PC-3 (cell line): ENCODE measurements around the gene TMEM161A. TPM values are rescaled to one million over a fixed set of nuclear protein-coding genes. Genes with fewer than 3 reads are reported as not detected.
"Not testable (repeated sequence)": the region's sequence is repeated elsewhere in the genome, so short reads cannot be mapped to it uniquely, and the experiment has no call there.

Experiments
- ATAC-seq: fragments of 200-7000 bp; cut with Tn5 transposase; 2 replicates; pipeline ENCODE4 v1.9.1; 2020; ENCODE audit warnings: mild to moderate bottlenecking, moderate library complexity
- BruUV-seq: library from RNA; stranded (reverse); fragments of 400-500 nt; replicated peaks from 2 replicates; lab custom pipeline; 2021; lab: Mats Ljungman, UMichigan
- CTCF ChIA-PET: fragments of 300-600 bp; sonication (Branson Sonifier 250); formaldehyde crosslinking; loops from one replicate; lab custom pipeline; 2022; ENCODE audit warnings: antibody characterized with exemption; lab: Charles Lee
- POLR2A ChIA-PET: fragments of 300-600 bp; sonication (Branson Sonifier 250); formaldehyde crosslinking; loops from one replicate; lab custom pipeline; 2022; ENCODE audit warnings: antibody characterized with exemption; ENCODE audit not compliant: unreplicated experiment; lab: Charles Lee
- DNase-seq: peaks from one replicate; pipeline ENCODE4 v3.0.0-alpha.2; 2015
- H2AFZ ChIP-seq: fragments of 300-600 bp; sonication (generic); 2 replicates; pipeline ENCODE4 v1.6.0; 2016; ENCODE audit warnings: antibody characterized with exemption, low read length
- H3F3A ChIP-seq: fragments of 300-600 bp; sonication (generic); one replicate; pipeline ENCODE4 v1.6.0; 2017; ENCODE audit warnings: antibody characterized with exemption, low read length, control low read depth, mild to moderate bottlenecking; ENCODE audit not compliant: unreplicated experiment
- H3K27ac ChIP-seq: fragments of 300-600 bp; sonication (generic); 2 replicates; pipeline ENCODE4 v1.5.1; 2016; ENCODE audit warnings: mild to moderate bottlenecking, low read length
- H3K27me3 ChIP-seq: fragments of 300-600 bp; sonication (generic); 2 replicates; pipeline ENCODE4 v1.6.1; 2016; ENCODE audit warnings: low read length, mixed read lengths
- H3K36me3 ChIP-seq: fragments of 300-600 bp; sonication (generic); 2 replicates; pipeline ENCODE4 v1.6.1; 2016; ENCODE audit warnings: low read depth, mixed run types, low read length, mixed read lengths
- H3K4me1 ChIP-seq: fragments of 300-600 bp; sonication (generic); 2 replicates; pipeline ENCODE4 v1.5.1; 2016; ENCODE audit warnings: low read length; ENCODE audit not compliant: insufficient read depth
- H3K4me2 ChIP-seq: fragments of 300-600 bp; sonication (generic); 2 replicates; pipeline ENCODE4 v1.6.0; 2016; ENCODE audit warnings: low read length
- H3K4me3 ChIP-seq: fragments of 300-600 bp; sonication (generic); 2 replicates; pipeline ENCODE4 v1.5.1; 2016; ENCODE audit warnings: mild to moderate bottlenecking, low read length, mixed read lengths
- H3K79me2 ChIP-seq: fragments of 300-600 bp; sonication (generic); 2 replicates; pipeline ENCODE4 v1.6.1; 2017; ENCODE audit warnings: low read length, mixed read lengths
- H3K9ac ChIP-seq: fragments of 300-600 bp; sonication (generic); 2 replicates; pipeline ENCODE4 v1.6.0; 2016; ENCODE audit warnings: mild to moderate bottlenecking, low read length
- H3K9me2 ChIP-seq: fragments of 300-600 bp; sonication (generic); replicated peaks from 2 replicates; pipeline ENCODE4 v1.6.1; 2016; ENCODE audit warnings: mixed run types, low read length, mixed read lengths
- H3K9me3 ChIP-seq: fragments of 300-600 bp; sonication (generic); 2 replicates; pipeline ENCODE4 v1.6.1; 2016; ENCODE audit warnings: low read length, mixed read lengths
- H4K20me1 ChIP-seq: fragments of 300-600 bp; sonication (generic); 2 replicates; pipeline ENCODE4 v1.6.1; 2016; ENCODE audit warnings: low read length, mixed read lengths
- EZH2 ChIP-seq: fragments of 300-600 bp; sonication (generic); IDR thresholded peaks from one replicate; pipeline ENCODE4 v1.6.1; 2017; ENCODE audit warnings: antibody characterized with exemption, mild to moderate bottlenecking, low read length; ENCODE audit not compliant: unreplicated experiment
- EZH2phosphoT487 ChIP-seq: fragments of 300-600 bp; sonication (generic); IDR thresholded peaks from 2 replicates; pipeline ENCODE4 v1.6.1; 2018; ENCODE audit warnings: mild to moderate bottlenecking, antibody characterized with exemption, low read length, borderline replicate concordance
- intact Hi-C: fragments of 100-400 bp; cut with micrococcal nuclease; formaldehyde crosslinking; loops from 2 replicates; pipeline ENCODE4 v1.9.0; 2023
- total RNA-seq: library from RNA; depleted of rRNA; stranded (reverse); fragments of >200 nt; gene quantifications from 2 replicates; pipeline ENCODE4 v1.2.3, GENCODE V29; 2014
- TF ChIP-seq, protein P1 (sequence below): fragments of 300-600 bp; sonication (generic); conservative IDR thresholded peaks from 2 replicates; pipeline ENCODE4 v1.5.1; 2017; ENCODE audit warnings: antibody characterized with exemption, low read depth, mild to moderate bottlenecking, low read length

TMEM161A gene
- total RNA-seq, 1 experiment from 2014 or later, result 49.9 TPM

DNA sequence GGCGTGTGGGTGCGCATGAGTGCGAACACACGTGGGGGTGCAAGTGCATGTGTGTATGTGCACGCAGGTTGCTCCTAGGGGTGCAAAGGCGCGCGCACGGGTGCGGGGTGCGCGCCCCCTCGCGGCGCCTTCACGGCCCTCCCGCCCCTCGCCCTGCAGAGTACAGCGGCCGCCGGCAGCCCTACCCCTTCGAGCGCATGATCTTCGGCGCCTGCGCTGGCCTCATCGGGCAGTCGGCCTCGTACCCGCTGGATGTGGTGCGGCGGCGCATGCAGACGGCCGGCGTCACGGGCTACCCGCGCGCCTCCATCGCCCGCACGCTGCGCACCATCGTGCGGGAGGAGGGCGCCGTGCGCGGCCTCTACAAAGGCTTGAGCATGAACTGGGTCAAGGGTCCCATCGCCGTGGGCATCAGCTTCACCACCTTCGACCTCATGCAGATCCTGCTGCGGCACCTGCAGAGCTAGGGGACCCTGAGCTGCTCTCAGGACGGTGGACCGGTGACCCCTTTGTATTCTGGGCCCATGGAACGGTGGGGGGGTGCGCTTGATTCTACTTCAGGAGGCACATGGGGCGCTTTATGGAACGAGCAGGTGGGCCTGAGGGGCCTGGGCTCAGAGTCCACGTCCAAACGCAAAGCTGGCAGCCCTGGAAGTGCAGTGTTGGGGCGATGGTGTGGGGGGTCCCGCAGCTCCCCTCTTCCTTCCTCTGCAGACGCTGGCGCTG lies 27.7 kb downstream of the TMEM161A start:
- Histone ChIP-seq H3K4me2 (no peak overlapping the region), H3K9me2 (no peaks in the 10 kb centered on the region), H3F3A (no peaks in the 10 kb centered on the region), H3K36me3 (no peaks in the 10 kb centered on the region), H3K4me3 (no peak overlapping the region), H3K27ac (no peak overlapping the region), H3K27me3 (no peaks in the 10 kb centered on the region), H3K4me1 (no peaks in the 10 kb centered on the region), H4K20me1 (no peaks in the 10 kb centered on the region), H3K9me3 (no peaks in the 10 kb centered on the region), H3K9ac (no peak overlapping the region), H2AFZ (no peak overlapping the region), H3K79me2 (no peaks in the 10 kb centered on the region)
- ChIA-PET POLR2A (no interaction called here), CTCF (no interaction called here)
- intact Hi-C loops, result no loop called here
- ATAC-seq (no peak), DNase-seq (no peak)
- TF ChIP-seq, protein P1, sequence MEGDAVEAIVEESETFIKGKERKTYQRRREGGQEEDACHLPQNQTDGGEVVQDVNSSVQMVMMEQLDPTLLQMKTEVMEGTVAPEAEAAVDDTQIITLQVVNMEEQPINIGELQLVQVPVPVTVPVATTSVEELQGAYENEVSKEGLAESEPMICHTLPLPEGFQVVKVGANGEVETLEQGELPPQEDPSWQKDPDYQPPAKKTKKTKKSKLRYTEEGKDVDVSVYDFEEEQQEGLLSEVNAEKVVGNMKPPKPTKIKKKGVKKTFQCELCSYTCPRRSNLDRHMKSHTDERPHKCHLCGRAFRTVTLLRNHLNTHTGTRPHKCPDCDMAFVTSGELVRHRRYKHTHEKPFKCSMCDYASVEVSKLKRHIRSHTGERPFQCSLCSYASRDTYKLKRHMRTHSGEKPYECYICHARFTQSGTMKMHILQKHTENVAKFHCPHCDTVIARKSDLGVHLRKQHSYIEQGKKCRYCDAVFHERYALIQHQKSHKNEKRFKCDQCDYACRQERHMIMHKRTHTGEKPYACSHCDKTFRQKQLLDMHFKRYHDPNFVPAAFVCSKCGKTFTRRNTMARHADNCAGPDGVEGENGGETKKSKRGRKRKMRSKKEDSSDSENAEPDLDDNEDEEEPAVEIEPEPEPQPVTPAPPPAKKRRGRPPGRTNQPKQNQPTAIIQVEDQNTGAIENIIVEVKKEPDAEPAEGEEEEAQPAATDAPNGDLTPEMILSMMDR, result no peak
- no peak for TF ChIP-seq EZH2
- TF ChIP-seq EZH2phosphoT487, result no peak
- no TSS peak for BruUV-seq

DNA sequence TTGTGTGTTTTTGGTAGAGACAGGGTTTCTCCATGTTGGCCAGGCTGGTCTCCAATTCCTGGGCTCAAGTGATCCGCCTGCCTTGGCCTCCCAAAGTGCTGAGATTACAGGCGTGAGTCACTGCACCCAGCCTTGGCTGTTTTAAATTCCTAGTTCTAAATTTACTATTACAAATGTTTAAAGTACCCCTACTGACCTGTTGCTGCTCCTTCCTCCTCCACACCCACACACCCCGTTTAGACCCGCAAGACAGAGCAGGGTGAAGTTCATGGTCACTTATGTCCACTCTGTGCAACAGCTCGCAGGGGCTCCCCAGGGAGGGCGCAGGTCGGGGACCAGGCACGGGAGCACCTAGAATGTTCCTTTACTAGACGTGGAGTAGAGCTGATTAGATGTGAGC lies 28.7 kb downstream of the TMEM161A start:
- Histone ChIP-seq H3K36me3 (no peaks in the 10 kb centered on the region), H3K9ac (no peak overlapping the region), H3K4me3 (no peak overlapping the region), H3K4me1 (no peaks in the 10 kb centered on the region), H3F3A (no peaks in the 10 kb centered on the region), H2AFZ (no peak overlapping the region), H3K9me2 (no peaks in the 10 kb centered on the region), H3K27me3 (no peaks in the 10 kb centered on the region), H4K20me1 (no peaks in the 10 kb centered on the region), H3K79me2 (no peaks in the 10 kb centered on the region), H3K4me2 (no peak overlapping the region), H3K9me3 (no peaks in the 10 kb centered on the region), H3K27ac (no peak overlapping the region)
- CTCF ChIA-PET, result no interaction called here
- ATAC-seq (no peak), DNase-seq (no peak)
- POLR2A ChIA-PET, result no interaction called here
- no TSS peak for BruUV-seq
- TF ChIP-seq EZH2phosphoT487, result no peak
- TF ChIP-seq, protein P1, result no peak
- no peak for TF ChIP-seq EZH2
- intact Hi-C loops, result no loop called here

DNA sequence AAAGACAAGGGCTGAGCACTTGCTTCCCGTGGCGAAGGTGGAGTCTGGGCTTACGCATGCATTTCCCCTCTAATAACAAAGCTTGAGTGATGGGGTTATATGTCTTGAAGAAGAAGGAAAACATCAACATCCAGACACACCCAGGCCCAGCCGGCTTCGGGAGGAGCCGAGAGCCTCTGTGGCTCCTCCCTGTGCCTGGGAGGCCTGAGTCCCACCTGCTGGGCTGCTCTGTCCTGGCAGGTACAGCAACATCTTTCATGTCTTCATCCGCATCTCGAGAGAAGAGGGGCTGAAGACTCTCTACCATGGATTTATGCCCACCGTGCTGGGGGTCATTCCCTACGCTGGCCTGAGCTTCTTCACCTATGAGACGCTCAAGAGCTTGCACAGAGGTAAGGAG lies 30.6 kb downstream of the TMEM161A start:
- no TSS peak for BruUV-seq
- no peaks in the 10 kb centered on the region for H3K27me3 ChIP-seq
- no peak overlapping the region for H3K9ac ChIP-seq
- no peak overlapping the region for H3K27ac ChIP-seq
- H3K4me1 ChIP-seq, result no peaks in the 10 kb centered on the region
- H3K36me3 ChIP-seq, result no peaks in the 10 kb centered on the region
- no peaks in the 10 kb centered on the region for H4K20me1 ChIP-seq
- DNase-seq (no peak), ATAC-seq (no peak)
- H3K4me2 ChIP-seq, result no peak overlapping the region
- no peaks in the 10 kb centered on the region for H3F3A ChIP-seq
- no peak overlapping the region for H2AFZ ChIP-seq
- no peaks in the 10 kb centered on the region for H3K79me2 ChIP-seq
- ChIA-PET POLR2A (no interaction called here), CTCF (no interaction called here)
- TF ChIP-seq EZH2, result no peak
- TF ChIP-seq EZH2phosphoT487, result no peak
- TF ChIP-seq, protein P1, result no peak
- H3K9me2 ChIP-seq, result no peaks in the 10 kb centered on the region
- H3K4me3 ChIP-seq, result no peak overlapping the region
- no peaks in the 10 kb centered on the region for H3K9me3 ChIP-seq
- intact Hi-C loops, result no loop called here

DNA sequence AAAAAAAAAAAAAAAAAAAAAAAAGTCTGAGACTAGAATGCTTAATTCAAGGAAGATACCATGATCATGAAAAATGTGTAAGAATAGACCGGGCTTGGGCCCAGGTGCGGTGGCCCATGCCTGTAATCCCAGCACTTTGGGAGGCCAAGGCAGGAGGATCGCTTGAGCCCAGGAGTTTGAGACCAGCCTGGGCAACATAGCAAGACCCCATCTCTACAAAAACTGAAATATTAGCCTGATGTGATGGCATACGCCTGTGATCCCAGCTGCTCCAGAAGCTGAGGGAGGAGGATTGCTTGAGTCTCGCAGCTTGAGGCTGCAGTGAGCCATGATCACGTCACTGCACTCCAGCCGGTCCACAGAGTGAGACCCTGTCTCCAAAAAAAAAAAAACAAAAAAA lies 31.3 kb downstream of the TMEM161A start:
- H3K9ac ChIP-seq, H3K36me3 ChIP-seq, H3K79me2 ChIP-seq, BruUV-seq, DNase-seq, H3K27ac ChIP-seq, H3K27me3 ChIP-seq, H2AFZ ChIP-seq, H3K4me2 ChIP-seq, H3K9me2 ChIP-seq, H3K9me3 ChIP-seq, H3K4me1 ChIP-seq, POLR2A ChIA-PET, CTCF ChIA-PET, H3K4me3 ChIP-seq, intact Hi-C loops, H4K20me1 ChIP-seq, H3F3A ChIP-seq, ATAC-seq: not testable (repeated sequence)
